ENCODE measurements around the gene BDH1. TPM values are rescaled to one million over a fixed set of nuclear protein-coding genes. Genes with fewer than 3 reads are reported as not detected.
A peak's percentile ranks its signal among the peaks of the same experiment; 100 is the strongest.

The BDH1 gene
- total and polyA plus RNA-seq, 2 of the 13 experiments (the other 11 are each of a cell fraction or from before 2014, with no cell fraction given): 21.2 to 71.9 TPM

DNA sequence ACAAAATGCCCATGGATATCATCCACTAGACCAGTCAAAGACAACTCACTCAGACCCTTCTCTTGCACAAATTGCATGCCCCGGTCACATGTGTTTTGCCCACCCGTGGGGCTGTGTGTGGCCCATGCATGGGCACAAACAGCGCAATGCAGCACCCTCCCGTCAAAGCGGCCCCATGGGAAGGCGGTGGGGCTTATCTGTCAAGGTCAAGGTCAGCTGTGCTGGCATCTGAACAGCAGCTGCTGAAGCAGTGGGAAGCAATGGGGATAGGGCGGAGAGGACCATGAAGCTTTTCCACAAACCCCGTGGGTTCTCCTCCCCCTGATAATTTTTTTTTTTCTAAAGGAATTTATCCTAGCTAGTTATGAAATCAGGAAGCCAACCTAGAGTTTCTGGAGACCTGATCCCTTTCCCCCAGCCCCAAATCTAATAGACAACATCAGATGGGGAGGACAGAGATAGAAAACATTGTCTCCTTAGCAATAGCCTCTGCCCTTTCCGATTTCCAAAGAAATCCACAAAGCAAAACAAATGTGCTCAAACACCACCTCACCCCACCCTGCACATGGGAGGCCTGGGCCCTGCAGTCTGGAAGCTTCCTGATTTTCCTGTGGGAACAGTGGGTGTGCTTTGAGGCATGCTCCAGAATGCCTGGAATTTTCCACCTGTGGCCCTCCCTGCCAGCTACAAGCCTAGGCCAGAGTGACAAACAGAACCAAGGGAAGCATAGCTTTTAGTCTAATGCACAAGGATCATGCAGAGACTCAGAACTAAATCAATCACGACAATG lies 84.4 kb downstream of the BDH1 start (continued):
- TF ChIP-seq ATRX (CRISPR knock-in tag; IDR thresholded peaks at IDR 0.05; ENCODE audit: borderline replicate concordance) (no peak), PHF20 (CRISPR knock-in tag; IDR thresholded peaks at IDR 0.05) (no peak), ZNF7 (CRISPR knock-in tag; IDR thresholded peaks at IDR 0.05) (no peak), KDM1A (CRISPR knock-in tag; IDR thresholded peaks at IDR 0.05) (no peak), ZNF660 (CRISPR knock-in tag; IDR thresholded peaks at IDR 0.05; ENCODE audit: borderline replicate concordance, low read depth) (no peak), NCOA1 (CRISPR knock-in tag; IDR thresholded peaks at IDR 0.05) (no peak), NFKB2 (CRISPR knock-in tag; IDR thresholded peaks at IDR 0.05; ENCODE audit: borderline replicate concordance) (peak; percentile 41; the same call in 1 of the 2 replicates), SKI (IDR thresholded peaks at IDR 0.05; ENCODE audit: partially characterized antibody) (peak; percentile 79), RBFOX2 (IDR thresholded peaks at IDR 0.05; ENCODE audit: low read depth, low read length) (no peak), ZNF3 (CRISPR knock-in tag; IDR thresholded peaks at IDR 0.05) (no peak), GTF2F1 (IDR thresholded peaks at IDR 0.05; ENCODE audit: low read length) (no peak), MTA1 (CRISPR knock-in tag; IDR thresholded peaks at IDR 0.05; ENCODE audit: borderline replicate concordance) (peak; percentile 81; the same call in 1 of the 2 replicates), TBL1XR1 (IDR thresholded peaks at IDR 0.05; ENCODE audit: borderline replicate concordance, low read length, partially characterized antibody) (peak; percentile 30), ZNF552 (CRISPR knock-in tag; IDR thresholded peaks at IDR 0.05; ENCODE audit: borderline replicate concordance) (no peak), ZC3H4 (CRISPR knock-in tag; IDR thresholded peaks at IDR 0.05; ENCODE audit: borderline replicate concordance) (no peak)
- TF ChIP-seq, protein P1, sequence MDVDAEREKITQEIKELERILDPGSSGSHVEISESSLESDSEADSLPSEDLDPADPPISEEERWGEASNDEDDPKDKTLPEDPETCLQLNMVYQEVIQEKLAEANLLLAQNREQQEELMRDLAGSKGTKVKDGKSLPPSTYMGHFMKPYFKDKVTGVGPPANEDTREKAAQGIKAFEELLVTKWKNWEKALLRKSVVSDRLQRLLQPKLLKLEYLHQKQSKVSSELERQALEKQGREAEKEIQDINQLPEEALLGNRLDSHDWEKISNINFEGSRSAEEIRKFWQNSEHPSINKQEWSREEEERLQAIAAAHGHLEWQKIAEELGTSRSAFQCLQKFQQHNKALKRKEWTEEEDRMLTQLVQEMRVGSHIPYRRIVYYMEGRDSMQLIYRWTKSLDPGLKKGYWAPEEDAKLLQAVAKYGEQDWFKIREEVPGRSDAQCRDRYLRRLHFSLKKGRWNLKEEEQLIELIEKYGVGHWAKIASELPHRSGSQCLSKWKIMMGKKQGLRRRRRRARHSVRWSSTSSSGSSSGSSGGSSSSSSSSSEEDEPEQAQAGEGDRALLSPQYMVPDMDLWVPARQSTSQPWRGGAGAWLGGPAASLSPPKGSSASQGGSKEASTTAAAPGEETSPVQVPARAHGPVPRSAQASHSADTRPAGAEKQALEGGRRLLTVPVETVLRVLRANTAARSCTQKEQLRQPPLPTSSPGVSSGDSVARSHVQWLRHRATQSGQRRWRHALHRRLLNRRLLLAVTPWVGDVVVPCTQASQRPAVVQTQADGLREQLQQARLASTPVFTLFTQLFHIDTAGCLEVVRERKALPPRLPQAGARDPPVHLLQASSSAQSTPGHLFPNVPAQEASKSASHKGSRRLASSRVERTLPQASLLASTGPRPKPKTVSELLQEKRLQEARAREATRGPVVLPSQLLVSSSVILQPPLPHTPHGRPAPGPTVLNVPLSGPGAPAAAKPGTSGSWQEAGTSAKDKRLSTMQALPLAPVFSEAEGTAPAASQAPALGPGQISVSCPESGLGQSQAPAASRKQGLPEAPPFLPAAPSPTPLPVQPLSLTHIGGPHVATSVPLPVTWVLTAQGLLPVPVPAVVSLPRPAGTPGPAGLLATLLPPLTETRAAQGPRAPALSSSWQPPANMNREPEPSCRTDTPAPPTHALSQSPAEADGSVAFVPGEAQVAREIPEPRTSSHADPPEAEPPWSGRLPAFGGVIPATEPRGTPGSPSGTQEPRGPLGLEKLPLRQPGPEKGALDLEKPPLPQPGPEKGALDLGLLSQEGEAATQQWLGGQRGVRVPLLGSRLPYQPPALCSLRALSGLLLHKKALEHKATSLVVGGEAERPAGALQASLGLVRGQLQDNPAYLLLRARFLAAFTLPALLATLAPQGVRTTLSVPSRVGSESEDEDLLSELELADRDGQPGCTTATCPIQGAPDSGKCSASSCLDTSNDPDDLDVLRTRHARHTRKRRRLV (CRISPR knock-in tag; IDR thresholded peaks at IDR 0.05): no peak
- TF ChIP-seq, protein P2, sequence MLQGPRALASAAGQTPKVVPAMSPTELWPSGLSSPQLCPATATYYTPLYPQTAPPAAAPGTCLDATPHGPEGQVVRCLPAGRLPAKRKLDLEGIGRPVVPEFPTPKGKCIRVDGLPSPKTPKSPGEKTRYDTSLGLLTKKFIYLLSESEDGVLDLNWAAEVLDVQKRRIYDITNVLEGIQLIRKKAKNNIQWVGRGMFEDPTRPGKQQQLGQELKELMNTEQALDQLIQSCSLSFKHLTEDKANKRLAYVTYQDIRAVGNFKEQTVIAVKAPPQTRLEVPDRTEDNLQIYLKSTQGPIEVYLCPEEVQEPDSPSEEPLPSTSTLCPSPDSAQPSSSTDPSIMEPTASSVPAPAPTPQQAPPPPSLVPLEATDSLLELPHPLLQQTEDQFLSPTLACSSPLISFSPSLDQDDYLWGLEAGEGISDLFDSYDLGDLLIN (CRISPR knock-in tag; IDR thresholded peaks at IDR 0.05; ENCODE audit: borderline replicate concordance): no peak
- TF ChIP-seq, protein P3, sequence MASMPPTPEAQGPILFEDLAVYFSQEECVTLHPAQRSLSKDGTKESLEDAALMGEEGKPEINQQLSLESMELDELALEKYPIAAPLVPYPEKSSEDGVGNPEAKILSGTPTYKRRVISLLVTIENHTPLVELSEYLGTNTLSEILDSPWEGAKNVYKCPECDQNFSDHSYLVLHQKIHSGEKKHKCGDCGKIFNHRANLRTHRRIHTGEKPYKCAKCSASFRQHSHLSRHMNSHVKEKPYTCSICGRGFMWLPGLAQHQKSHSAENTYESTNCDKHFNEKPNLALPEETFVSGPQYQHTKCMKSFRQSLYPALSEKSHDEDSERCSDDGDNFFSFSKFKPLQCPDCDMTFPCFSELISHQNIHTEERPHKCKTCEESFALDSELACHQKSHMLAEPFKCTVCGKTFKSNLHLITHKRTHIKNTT (CRISPR knock-in tag; IDR thresholded peaks at IDR 0.05): no peak
- TF ChIP-seq, protein P4, sequence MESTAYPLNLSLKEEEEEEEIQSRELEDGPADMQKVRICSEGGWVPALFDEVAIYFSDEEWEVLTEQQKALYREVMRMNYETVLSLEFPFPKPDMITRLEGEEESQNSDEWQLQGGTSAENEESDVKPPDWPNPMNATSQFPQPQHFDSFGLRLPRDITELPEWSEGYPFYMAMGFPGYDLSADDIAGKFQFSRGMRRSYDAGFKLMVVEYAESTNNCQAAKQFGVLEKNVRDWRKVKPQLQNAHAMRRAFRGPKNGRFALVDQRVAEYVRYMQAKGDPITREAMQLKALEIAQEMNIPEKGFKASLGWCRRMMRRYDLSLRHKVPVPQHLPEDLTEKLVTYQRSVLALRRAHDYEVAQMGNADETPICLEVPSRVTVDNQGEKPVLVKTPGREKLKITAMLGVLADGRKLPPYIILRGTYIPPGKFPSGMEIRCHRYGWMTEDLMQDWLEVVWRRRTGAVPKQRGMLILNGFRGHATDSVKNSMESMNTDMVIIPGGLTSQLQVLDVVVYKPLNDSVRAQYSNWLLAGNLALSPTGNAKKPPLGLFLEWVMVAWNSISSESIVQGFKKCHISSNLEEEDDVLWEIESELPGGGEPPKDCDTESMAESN (CRISPR knock-in tag; conservative IDR thresholded peaks at IDR 0.05): no peak
- TF ChIP-seq, protein P5, sequence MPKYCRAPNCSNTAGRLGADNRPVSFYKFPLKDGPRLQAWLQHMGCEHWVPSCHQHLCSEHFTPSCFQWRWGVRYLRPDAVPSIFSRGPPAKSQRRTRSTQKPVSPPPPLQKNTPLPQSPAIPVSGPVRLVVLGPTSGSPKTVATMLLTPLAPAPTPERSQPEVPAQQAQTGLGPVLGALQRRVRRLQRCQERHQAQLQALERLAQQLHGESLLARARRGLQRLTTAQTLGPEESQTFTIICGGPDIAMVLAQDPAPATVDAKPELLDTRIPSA (CRISPR knock-in tag; IDR thresholded peaks at IDR 0.05; ENCODE audit: borderline replicate concordance): no peak
